Stimulated activated CD4-positive, alpha-beta T cell treated with anti-CD3 and anti-CD28 coated beads, Interleukin-15, amount 100 ng/mL, for 48 hours (primary cell): Measurements from ENCODE around the gene PLCB2.

Experiments
- DNase-seq, 2 donors: peaks; one replicate each; pipeline ENCODE4 v3.0.0-alpha.2; 2020; ENCODE audit warnings: low read depth in 2 of 2

Gene PLCB2

DNA sequence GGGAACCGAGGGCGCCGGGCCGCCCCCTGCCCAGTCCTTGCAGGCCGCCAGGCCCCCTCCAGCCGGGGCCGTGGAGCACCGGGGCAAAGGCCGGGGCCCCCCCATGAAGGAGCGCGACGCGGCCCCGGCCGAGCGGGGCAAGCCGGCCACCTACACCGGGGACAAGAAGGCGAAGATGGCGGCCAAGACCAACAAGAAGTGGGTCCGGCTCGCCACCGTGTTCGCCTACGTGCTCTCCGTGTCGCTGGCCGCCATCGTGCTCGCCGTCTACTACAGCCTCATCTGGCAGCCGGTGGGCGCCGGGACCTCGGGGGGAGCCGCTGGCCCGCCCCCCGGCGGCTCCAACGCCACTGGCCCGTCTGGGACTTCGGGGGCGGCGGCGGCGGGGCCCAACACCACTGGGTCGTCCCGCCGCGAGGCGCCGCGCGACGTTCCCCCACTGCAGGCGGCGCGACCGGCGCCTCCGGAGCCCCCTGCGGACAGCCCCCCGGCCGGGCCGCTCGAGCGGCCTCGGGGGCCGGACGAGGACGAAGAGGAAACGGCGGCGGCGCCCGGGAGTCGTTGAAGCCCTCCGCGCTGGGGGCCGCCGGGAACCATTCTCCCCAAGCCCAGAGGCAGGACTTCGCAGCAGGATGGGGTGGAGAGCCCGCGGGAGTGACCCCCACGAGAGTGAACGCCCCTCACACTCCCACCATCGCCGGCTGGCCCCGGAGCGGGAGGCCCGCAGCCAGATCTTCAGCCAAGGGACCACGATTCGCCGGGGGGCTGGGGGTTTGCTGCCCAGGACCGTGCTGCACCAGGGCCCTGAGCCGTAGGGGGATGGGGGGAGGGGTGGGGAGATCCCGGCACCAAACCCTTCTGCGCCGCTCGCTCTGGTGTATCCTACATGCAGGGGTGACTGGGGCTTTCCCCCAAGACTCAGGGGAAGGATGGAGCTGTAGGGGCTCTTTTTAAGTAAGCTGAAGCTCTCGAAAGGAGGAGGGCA lies 16.5 kb upstream of the PLCB2 start:
- no peak for DNase-seq

DNA sequence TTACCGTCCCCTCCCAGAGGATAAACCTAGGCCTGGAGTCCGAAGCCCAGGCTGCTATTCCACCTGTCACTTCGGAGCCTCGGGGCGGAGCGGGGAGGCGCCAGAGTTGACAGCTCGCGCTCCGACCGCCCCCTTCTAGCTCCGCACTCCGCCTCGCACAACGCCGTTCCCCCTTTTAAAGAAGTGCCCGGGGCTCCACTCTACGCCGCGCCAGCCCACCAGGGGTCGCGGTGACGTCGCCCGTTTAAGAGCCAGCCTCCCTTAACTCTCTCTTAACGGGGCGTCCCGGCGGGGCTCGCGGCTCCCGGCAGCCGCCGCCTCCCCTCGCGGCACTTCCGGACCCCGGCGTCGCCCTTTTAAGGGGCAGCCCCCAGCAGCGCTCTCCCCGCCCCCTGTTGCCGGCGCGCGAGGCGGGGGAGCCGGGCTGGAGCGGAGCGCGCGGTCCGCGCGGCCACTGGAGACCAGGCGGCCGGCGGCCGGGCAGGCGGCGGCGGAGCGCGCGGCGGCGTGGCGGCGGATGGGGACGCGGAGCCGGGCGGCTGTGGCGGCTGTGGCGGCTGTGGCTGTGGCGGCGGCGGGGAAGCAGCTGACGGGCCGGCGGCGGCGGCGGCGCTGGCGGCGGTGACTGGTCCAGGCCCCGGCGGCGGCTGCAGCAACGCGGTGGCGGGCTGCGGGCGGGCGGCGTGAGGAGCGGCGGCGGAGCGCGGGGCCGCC lies 15.7 kb upstream of the PLCB2 start, which contains the start of gene INAFM2:
INAFM2 (plus strand) TSS at position 454 of the 714 bp plus-strand sequence. CDS start 364 bp downstream, outside the sequence.
- DNase-seq: peak; percentile 78 to 80

DNA sequence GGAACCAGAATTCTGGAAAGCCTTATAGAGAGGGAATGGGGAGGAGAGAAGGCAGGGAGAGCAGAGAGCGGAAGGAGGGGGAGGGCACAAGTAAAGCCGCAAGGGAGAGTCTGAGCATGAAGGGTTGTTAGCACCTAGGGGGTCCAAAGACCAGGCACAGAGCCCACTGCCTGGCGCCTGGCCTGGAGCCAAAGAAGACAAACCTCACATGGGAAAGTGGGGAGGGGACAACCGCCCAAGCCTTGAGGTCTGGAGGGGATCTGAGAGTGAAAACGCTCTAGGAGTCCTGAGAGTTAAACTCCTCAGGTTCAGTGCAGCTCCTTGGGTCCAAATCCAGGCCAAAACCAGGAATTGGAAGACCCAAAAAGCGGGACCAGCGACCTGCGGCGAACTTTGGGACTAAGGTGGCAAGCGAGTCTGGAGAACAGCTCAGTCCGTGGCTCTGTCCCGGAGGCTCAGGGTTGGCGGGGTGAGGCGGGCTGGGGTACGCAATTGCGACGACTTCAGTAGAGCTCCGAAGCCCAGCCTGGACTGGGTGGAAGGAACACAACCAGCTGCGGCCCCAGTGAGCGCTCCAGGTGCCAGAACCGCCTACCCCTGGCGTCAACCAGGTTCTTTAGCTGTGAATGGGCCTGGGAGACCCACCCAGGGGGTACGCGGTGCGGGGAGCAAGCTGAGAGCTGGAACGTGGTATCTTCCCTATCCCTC lies 14.9 kb upstream of the PLCB2 start:
- no peak for DNase-seq

DNA sequence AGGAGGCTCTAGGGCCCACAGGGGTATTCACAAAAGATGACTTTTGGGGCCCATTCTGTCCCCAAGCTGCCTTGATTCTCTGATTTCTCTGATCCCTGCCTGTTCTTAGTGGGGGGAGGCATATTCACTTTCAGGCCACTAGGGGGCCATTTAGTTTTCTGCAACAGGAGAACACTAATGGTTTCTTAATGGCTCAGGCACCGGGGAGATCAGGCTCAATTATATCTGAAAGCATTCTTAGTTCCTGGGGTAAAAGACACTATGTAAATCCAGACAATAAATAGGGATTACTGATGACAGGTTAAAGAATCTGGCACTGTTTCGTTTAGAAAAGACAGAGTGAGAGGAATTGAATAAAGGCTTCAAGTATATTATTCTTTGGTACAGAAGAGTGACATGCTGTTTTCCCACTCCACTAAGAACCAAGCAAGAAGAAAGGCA lies 13.2 kb upstream of the PLCB2 start:
- DNase-seq: peak in 1 of 2 donors; percentile 32

GRCh38 chr15:40320409-40320808 lies 12.7 kb upstream of the PLCB2 start:
- no peak for DNase-seq

GRCh38 chr15:40317580-40317979 lies 9.8 kb upstream of the PLCB2 start:
- DNase-seq: no peak

DNA sequence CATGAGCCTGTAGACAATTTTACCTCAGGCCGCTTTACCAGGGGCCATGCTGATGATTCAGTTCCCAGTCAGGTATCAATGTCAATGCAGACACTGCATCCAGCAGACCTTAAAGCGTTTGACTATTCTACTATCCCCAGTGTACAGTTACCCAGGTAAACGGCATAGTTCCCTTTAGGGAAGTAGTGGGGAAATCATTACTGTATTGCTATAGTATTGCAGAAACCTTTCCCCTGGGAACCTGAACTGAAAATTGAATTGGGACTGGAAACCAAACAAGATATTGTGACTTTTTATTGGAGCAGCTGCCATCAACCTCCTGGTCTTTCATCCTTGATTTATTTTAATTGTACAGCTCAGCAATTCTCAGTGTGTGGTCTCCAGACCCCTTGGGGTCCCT lies 9.2 kb upstream of the PLCB2 start:
- DNase-seq: no peak

DNA sequence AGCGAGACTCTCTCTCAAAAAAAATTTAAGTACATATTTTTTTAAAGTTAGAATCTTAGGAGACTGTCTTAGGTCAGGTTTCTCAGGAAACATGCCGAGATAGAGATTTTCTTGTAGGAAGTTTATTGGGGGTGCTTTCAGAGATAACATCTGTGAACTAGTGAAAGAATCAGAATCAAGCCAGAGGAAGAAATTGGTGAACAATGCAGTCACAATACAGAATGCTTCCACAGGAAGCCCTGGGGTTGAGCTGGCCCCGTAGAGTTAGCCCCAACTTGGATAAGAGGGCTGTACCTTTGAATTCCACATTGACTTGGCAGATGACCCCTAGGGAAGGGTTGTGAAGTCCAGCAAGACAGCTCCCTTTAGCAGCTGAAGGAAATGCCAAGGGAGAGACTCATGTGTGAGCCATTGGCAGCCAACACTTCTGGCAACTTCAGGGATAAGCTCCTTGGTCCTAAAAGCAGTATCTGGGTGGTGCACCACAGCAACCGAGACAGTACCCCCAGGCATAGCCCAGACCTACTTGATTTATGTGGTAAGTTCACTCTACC lies 7.1 kb upstream of the PLCB2 start:
- no peak for DNase-seq

DNA sequence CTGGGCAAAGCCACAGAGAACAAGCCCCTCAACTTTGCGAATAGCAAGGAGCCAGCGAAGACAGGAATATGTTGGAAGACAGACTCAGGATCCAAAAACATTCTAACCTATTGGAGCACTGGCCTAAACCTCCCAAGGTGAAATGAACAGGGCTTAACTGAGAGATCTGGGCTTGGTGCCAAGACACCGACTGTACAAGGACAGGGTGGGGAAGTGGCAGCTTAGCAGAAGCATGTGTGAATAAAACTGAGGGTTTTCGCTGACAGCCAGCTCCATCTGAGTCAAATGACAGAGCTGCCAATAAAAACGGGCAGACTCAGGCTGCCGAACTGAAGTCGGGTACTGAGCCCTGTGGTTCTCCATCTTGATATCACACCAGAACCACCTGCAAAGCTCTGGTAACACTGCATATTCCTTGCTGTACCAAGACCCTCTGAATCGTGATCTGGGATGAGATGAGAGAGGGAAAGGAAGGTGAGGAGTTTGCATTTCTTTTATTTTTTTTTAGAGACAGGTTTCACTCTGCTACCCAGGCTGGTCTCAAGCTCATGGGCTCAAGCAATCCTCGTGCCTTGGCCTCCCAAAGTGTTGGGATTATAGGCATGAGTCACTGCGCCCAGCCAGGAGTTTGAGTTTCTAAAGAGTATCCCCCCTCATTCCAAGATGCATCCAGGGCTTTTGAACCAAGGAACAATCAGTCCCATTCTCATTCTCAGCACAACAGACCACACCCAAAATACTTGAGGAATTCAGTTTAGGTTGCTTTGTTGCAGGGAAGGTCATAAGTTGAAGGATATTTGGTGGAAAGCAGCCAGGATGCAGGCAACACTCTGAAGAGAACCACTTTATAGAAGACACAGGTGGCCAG lies 6.0 kb upstream of the PLCB2 start:
- no peak for DNase-seq

DNA sequence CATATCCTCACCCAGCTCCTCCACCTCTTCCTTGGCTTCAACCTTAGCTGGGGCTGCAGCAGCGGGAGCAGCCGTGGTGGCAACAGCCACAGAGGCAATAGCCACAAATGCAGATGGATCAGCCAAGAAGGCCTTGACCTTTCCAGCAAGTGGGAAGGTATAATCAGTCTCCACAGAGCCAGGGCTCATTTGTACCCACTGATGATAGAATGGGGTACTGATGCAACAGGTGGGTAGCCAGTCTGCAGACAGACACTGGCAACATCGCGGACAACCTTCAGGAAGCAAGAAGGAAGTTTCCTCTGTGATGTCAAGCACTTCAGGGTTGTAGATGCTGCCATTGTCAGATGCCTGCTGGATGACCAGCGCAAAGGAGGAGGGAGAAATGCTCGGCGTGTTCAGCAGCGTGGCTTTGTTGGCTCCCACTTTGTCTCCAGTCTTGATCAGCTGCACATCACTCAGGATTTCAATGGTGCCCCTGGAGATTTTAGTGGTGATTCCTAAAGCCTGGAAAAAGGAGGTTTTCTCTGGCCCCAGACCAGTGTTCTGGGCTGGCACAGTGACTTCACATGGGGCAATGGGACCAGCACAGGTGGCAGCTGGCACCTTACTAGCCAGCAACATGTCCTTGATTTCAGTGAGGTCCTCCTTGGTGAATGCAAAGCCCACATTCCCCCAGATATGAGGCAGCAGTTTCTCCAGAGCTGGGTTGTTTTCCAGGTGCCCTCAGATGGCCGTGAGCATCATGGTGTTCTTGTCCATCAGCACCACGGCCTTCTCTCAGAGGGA lies 4.8 kb upstream of the PLCB2 start:
- DNase-seq: no peak

DNA sequence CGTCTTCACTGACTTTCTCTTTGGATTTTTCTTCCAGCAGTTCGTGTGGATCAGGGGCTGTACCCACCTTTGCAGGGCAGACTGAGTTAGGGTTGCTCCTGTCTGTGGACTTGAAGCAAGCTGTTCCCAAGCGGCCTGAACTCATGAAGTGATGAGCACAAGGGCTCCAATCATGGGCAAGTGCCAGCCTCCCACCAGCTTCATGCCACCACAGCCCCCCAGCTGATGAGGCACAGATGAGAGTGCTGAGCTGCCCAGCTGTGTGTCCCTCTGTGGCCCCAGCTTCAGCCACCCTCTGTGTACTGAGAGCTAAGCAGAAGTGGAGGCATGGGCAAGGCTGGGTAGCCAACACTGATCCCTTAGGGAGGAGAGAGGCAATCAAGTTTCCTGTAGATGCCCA lies 3.3 kb upstream of the PLCB2 start:
- DNase-seq: no peak

- DNase-seq: peak; percentile 39 to 61
Measured at GRCh38 chr15:40310001-40310959, 2.5 kb upstream of the PLCB2 start.

GRCh38 chr15:40309344-40309862 lies 1.7 kb upstream of the PLCB2 start:
- no peak for DNase-seq

GRCh38 chr15:40306908-40307307 lies 827 bp downstream of the PLCB2 start:
- DNase-seq: no peak

DNA sequence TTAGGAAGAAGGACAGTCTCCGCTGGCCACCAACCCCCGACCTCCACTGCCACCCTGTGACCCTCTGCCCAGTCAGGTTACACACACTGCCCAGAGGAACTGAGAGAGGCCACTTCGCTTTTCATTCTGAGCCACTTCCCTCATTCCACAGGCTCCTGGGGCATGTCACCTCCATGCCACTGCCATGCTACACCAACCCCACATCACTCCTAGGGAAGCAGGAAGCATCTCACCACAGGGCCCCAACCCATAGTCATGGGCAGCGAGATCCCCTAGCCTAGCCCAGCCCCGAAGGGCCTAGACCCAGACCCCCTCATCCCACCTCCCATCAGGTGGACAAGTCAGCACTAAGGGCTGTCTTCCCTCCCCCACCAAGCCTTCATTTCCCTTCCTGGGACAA lies 1.4 kb downstream of the PLCB2 start:
- no peak for DNase-seq

DNA sequence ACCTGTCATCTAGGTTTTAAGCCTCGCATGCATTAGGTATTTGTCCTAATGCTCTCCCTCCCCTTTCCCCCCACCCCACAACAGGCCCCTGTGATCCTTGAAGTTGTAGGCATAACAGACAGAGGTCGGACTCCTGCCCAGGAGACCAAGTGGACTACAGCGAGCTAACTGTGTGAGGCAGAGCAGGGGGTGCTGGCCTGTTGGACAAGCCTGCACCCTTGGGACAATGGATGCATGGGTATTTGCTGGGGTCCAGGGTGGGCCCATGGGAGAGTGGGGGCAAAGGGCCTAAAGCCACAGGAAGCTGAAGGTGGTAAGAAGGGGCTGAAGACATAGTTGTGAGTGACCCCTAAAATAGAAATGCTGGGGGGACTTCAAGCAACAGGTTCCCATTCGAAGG lies 2.5 kb downstream of the PLCB2 start:
- DNase-seq: no peak

GRCh38 chr15:40303576-40303975 lies 4.2 kb downstream of the PLCB2 start:
- no peak for DNase-seq

GRCh38 chr15:40302981-40303380 lies 4.8 kb downstream of the PLCB2 start:
- DNase-seq: no peak
